RWPE2 (cell line): ENCODE data around the gene FAM8A1.

Source experiments
- ATAC-seq: fragments of 200-7000 bp; cut with Tn5 transposase; 3 replicates; pipeline ENCODE4 v1.9.1; 2021; ENCODE audit warnings: low read depth
- DNase-seq: peaks from one replicate; pipeline ENCODE4 v3.0.0-alpha.2; 2020; ENCODE audit warnings: low spot score
- H3K27ac ChIP-seq: fragments of 450-650 bp; 2 replicates; pipeline ENCODE4 v1.5.1; 2017; ENCODE audit warnings: mild to moderate bottlenecking; ENCODE audit not compliant: poor library complexity, severe bottlenecking
- H3K27me3 ChIP-seq: fragments of 250-450 bp; sonication (Bioruptor Pico); 2 replicates; pipeline ENCODE4 v1.5.1; 2021; ENCODE audit warnings: mild to moderate bottlenecking, moderate library complexity; ENCODE audit not compliant: insufficient read depth, poor library complexity, severe bottlenecking
- H3K36me3 ChIP-seq: fragments of 250-450 bp; sonication (Bioruptor Pico); 2 replicates; pipeline ENCODE4 v1.5.1; 2020; ENCODE audit warnings: low read depth, mild to moderate bottlenecking, moderate library complexity
- H3K4me1 ChIP-seq: fragments of 250-450 bp; sonication (Bioruptor Pico); 2 replicates; pipeline ENCODE4 v1.5.1; 2021; ENCODE audit warnings: mild to moderate bottlenecking, moderate library complexity; ENCODE audit not compliant: insufficient read depth, poor library complexity, severe bottlenecking
- H3K4me3 ChIP-seq: fragments of 250-450 bp; sonication (Bioruptor Pico); 2 replicates; pipeline ENCODE4 v1.5.1; 2021; ENCODE audit warnings: mild to moderate bottlenecking, moderate library complexity; ENCODE audit not compliant: severe bottlenecking
- H3K9me3 ChIP-seq: fragments of 250-450 bp; sonication (Bioruptor Pico); 2 replicates; pipeline ENCODE4 v1.5.1; 2021; ENCODE audit warnings: mild to moderate bottlenecking, moderate library complexity; ENCODE audit not compliant: severe bottlenecking
- TF ChIP-seq, protein P1 (sequence below): fragments of 450-650 bp; IDR thresholded peaks from one replicate; pipeline ENCODE4 v1.5.1; 2017; ENCODE audit warnings: mild to moderate bottlenecking, moderate library complexity; ENCODE audit not compliant: poor library complexity, severe bottlenecking

FAM8A1 gene, protein sequence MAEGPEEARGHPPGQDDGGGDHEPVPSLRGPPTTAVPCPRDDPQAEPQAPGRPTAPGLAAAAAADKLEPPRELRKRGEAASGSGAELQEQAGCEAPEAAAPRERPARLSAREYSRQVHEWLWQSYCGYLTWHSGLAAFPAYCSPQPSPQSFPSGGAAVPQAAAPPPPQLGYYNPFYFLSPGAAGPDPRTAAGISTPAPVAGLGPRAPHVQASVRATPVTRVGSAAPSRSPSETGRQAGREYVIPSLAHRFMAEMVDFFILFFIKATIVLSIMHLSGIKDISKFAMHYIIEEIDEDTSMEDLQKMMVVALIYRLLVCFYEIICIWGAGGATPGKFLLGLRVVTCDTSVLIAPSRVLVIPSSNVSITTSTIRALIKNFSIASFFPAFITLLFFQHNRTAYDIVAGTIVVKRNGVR

DNA sequence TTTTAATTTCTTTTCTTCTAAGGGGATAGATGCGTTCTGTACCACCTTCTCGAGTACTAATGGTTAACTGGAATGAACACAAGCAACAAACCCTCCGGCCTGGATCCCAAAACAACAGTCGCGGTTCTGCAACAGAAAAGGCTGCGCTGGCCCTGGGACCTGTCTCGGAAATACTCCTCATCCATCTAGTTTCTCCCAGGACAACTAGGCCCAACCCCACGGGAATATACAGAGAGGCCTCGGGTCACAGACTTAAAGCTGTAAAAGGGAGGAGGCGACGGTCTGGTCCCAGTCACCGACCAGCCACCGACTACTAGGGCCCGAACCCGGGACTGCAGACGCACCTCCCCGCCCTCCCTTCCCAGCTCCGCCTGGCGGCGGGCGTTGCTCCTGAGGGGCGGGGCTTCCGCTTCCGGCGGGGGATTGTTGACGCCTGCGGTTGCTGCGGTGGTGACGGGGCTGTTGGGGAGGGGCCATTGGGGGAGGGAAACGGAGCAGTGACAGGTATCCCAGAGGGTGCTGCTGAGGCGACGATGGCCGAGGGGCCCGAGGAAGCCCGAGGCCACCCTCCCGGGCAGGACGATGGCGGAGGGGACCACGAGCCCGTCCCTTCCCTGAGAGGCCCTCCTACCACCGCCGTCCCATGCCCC, at the start of gene FAM8A1:
TSS of gene FAM8A1 (plus strand) at position 426 of the 650 bp plus-strand sequence. CDS start at position 534, 108 bp downstream.
- H3K36me3 ChIP-seq: peaks cover 12% of the 10 kb centered on the region
- H3K9me3 ChIP-seq: no peaks in the 10 kb centered on the region
- peak within 1 kb of the TSS; percentile 90 for H3K4me3 ChIP-seq
- DNase-seq (peak; percentile 93), ATAC-seq (peak; percentile 86)
- TF ChIP-seq, protein P1, sequence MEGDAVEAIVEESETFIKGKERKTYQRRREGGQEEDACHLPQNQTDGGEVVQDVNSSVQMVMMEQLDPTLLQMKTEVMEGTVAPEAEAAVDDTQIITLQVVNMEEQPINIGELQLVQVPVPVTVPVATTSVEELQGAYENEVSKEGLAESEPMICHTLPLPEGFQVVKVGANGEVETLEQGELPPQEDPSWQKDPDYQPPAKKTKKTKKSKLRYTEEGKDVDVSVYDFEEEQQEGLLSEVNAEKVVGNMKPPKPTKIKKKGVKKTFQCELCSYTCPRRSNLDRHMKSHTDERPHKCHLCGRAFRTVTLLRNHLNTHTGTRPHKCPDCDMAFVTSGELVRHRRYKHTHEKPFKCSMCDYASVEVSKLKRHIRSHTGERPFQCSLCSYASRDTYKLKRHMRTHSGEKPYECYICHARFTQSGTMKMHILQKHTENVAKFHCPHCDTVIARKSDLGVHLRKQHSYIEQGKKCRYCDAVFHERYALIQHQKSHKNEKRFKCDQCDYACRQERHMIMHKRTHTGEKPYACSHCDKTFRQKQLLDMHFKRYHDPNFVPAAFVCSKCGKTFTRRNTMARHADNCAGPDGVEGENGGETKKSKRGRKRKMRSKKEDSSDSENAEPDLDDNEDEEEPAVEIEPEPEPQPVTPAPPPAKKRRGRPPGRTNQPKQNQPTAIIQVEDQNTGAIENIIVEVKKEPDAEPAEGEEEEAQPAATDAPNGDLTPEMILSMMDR: peak; percentile 22
- H3K27me3 ChIP-seq: no peaks in the 10 kb centered on the region
- H3K4me1 ChIP-seq: peaks cover 7% of the 10 kb centered on the region
- H3K27ac ChIP-seq: peak within 1 kb of the TSS; percentile 30

DNA sequence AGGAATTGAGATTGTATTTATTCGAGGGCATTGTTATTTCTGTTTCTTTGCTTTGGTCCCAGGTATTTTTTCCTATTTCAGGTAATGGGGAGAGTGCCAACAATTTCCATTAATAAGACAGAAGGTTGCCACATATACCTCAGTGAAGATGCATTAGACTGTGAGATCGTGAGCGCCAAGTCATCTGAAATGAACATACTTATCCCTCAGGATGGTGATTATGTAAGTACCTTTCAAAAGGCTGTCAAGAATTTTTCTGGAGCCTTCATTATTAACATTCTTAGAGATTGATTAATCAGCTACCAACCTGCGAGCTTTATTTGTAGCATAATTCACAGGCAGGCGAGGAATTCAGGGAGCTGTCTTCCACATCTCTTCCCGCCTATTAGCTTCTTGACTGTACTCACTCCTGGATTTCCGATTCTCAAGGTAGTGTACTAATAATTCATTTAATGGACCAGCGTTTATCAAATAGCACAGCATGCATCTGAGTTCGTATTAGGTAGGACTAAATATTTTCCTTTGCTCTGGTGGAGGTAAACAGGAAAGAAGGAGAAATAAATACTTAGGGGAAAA, 48.6 kb upstream of the FAM8A1 start:
- no peak for ATAC-seq
- no peaks in the 10 kb centered on the region for H3K9me3 ChIP-seq
- H3K4me1 ChIP-seq: no peaks in the 10 kb centered on the region
- H3K4me3 ChIP-seq: no peak overlapping the region
- TF ChIP-seq, protein P1: no peak
- DNase-seq: no peak
- no peak overlapping the region for H3K27ac ChIP-seq
- H3K36me3 ChIP-seq: no peaks in the 10 kb centered on the region
- H3K27me3 ChIP-seq: no peaks in the 10 kb centered on the region

DNA sequence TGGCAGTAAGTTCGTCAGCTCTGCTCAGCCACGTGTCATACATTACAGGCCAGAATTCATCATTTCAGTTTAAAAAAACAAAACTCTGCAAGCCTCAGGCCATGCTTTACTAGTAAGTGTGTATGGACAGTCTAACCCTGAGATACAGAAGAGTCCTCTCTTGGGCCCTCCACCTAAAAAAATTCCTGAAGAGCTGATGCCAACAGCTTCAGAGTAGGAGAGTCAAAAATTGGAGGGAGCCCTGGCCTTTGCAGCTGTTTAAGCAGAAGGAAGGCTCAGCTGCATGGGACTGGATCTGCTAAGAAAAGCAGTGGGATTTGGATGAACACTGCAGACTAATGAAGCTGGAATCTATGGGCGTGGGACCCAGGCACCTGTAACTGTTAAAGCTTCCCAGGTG, 47.2 kb upstream of the FAM8A1 start:
- Histone ChIP-seq H3K4me3 (no peak overlapping the region), H3K36me3 (no peaks in the 10 kb centered on the region), H3K4me1 (no peaks in the 10 kb centered on the region), H3K9me3 (no peaks in the 10 kb centered on the region), H3K27ac (no peak overlapping the region), H3K27me3 (no peaks in the 10 kb centered on the region)
- TF ChIP-seq, protein P1: no peak
- DNase-seq: no peak
- ATAC-seq: no peak

DNA sequence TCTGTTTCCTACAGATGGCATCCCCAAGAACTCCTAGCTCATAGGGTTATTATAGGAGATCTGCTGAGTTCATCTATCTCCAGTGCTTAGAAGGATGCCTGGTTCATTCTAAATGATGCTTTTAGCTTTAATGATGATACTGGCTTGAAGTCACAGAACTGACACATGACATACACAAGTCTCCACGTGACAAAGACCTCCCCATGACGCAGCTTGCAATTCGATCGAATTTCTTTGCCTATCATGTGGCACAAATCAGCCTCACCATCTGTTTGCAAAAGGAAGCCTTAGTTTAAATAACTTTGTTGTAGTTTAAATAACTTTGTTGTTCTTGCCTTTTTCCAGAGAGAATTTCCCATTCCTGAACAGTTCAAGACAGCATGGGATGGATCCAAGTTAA, 44.1 kb upstream of the FAM8A1 start:
- Histone ChIP-seq H3K4me3 (no peak overlapping the region), H3K27ac (no peak overlapping the region), H3K36me3 (no peaks in the 10 kb centered on the region), H3K4me1 (no peaks in the 10 kb centered on the region), H3K9me3 (no peaks in the 10 kb centered on the region), H3K27me3 (no peaks in the 10 kb centered on the region)
- TF ChIP-seq, protein P1: no peak
- no peak for ATAC-seq
- DNase-seq: no peak

DNA sequence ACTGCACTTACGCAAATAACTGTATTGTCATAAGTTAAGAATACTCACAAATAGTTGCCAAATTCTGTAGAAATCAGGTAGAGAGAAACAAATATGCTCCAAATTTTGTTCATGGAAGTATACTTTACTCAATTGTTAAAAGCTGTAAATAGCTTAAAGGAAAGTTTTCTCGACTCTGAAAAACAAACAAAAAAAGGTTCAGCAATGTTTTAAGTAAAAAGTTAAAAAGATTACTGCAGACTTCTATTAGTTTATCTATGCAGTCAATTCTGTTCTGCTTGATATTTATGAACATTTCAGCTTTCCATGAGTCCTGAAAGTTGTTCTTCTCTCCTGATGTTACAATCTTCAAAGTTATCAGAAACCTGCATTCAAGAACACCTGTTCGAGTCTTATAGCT, 37.5 kb upstream of the FAM8A1 start:
- Histone ChIP-seq H3K9me3 (peaks cover 5% of the 10 kb centered on the region), H3K27ac (no peak overlapping the region), H3K36me3 (no peaks in the 10 kb centered on the region), H3K27me3 (no peaks in the 10 kb centered on the region), H3K4me3 (no peak overlapping the region), H3K4me1 (no peaks in the 10 kb centered on the region)
- DNase-seq: no peak
- TF ChIP-seq, protein P1: no peak
- ATAC-seq: no peak
